Endothelial cell of umbilical vein (primary cell): ENCODE results near the gene TAF11L13. TPM values are rescaled to one million over a fixed set of nuclear protein-coding genes. Genes with fewer than 3 reads are reported as not detected.
"Not testable (repeated sequence)": the region's sequence is repeated elsewhere in the genome, so short reads cannot be mapped to it uniquely, and the experiment has no call there.

ENCODE experiments used
- BruUV-seq: library from RNA; stranded (reverse); fragments of 400-500 nt; replicated peaks from 2 replicates; lab custom pipeline; 2021; lab: Mats Ljungman, UMichigan
- CTCF ChIA-PET: fragments of 300-600, 350-600 bp; sonication (Branson Sonifier 250); formaldehyde crosslinking; loops from one replicate; lab custom pipeline; 2021; ENCODE audit warnings: antibody characterized with exemption, inconsistent platforms; lab: Charles Lee
- POLR2A ChIA-PET: fragments of 300-600, 350-600 bp; sonication (Branson Sonifier 250); formaldehyde crosslinking; loops from one replicate; lab custom pipeline; 2021; ENCODE audit warnings: antibody characterized with exemption, inconsistent platforms; lab: Charles Lee
- DNase-seq: peaks from one replicate; pipeline ENCODE4 v3.0.0-alpha.2; 2011; ENCODE audit warnings: low read depth, low spot score
- FAIRE-seq: peaks from 2 replicates; lab custom pipeline; 2011; peaks lifted over from hg19 to GRCh38; lab: Jason Lieb, UNC
- H2AFZ ChIP-seq: 2 replicates; pipeline ENCODE4 v1.6.0; 2012; ENCODE audit warnings: low read depth, low read length, control low read depth, inconsistent platforms
- H3K27ac ChIP-seq: 2 replicates; pipeline ENCODE4 v1.5.1; 2011; ENCODE audit warnings: low read depth, mild to moderate bottlenecking, control low read depth, low read length, moderate library complexity; ENCODE audit not compliant: insufficient read depth
- H3K27me3 ChIP-seq, 2 experiments: 2 replicates each; pipeline versions ENCODE4 v1.6.0 to v1.6.1; 2011; ENCODE audit warnings: low read length in 2 of 2, mixed read lengths in 1 of 2; ENCODE audit not compliant: control insufficient read depth in 2 of 2, insufficient read depth in 2 of 2
- H3K36me3 ChIP-seq, 2 experiments: 2 replicates in 1 of 2; 3 replicates in 1 of 2; pipeline ENCODE4 v1.5.1; 2011; ENCODE audit warnings: low read length in 2 of 2, mild to moderate bottlenecking in 1 of 2, moderate library complexity in 1 of 2; ENCODE audit not compliant: control insufficient read depth in 2 of 2, insufficient read depth in 2 of 2; ENCODE audit errors: extremely low read depth in 1 of 2
- H3K4me1 ChIP-seq: 3 replicates; pipeline ENCODE4 v1.5.1; 2011; ENCODE audit warnings: mild to moderate bottlenecking, low read length; ENCODE audit not compliant: control insufficient read depth, insufficient read depth; ENCODE audit errors: extremely low read depth
- H3K4me2 ChIP-seq: 2 replicates; pipeline ENCODE4 v1.6.1; 2011; ENCODE audit warnings: low read length, control low read depth, mixed read lengths; ENCODE audit not compliant: insufficient read depth
- H3K4me3 ChIP-seq, 3 experiments: fragments of 200-600 bp in 1 of 3; sonication (generic), shearing (Covaris generic) in 1 of 3; replicated peaks in 1 of 3; 2 replicates each; pipeline ENCODE4 v1.5.1; 2011 to 2016; ENCODE audit warnings: control low read depth in 3 of 3, low read length in 3 of 3, mild to moderate bottlenecking in 2 of 3, inconsistent platforms in 1 of 3, low read depth in 1 of 3, moderate library complexity in 1 of 3; ENCODE audit not compliant: insufficient read depth in 1 of 3
- H3K79me2 ChIP-seq: 2 replicates; pipeline ENCODE4 v1.6.0; 2012; ENCODE audit warnings: low read length, inconsistent platforms; ENCODE audit not compliant: control insufficient read depth, insufficient read depth
- H3K9ac ChIP-seq: replicated peaks from 2 replicates; pipeline ENCODE3; 2011; ENCODE audit warnings: low read length, control low read depth; ENCODE audit not compliant: insufficient read depth; ENCODE audit errors: extremely low read depth
- H3K9me1 ChIP-seq: replicated peaks from 3 replicates; pipeline ENCODE4 v1.6.0; 2011; ENCODE audit warnings: mild to moderate bottlenecking, low read length; ENCODE audit not compliant: control insufficient read depth, insufficient read depth; ENCODE audit errors: extremely low read depth
- H3K9me3 ChIP-seq: replicated peaks from 2 replicates; pipeline ENCODE4 v1.5.1; 2012; ENCODE audit warnings: low read length, inconsistent platforms; ENCODE audit not compliant: control insufficient read depth, insufficient read depth
- H4K20me1 ChIP-seq: replicated peaks from 2 replicates; pipeline ENCODE3; 2011; ENCODE audit warnings: mild to moderate bottlenecking, low read length; ENCODE audit not compliant: control insufficient read depth, insufficient read depth; ENCODE audit errors: extremely low read depth
- JUN ChIP-seq: IDR thresholded peaks from 2 replicates; pipeline ENCODE4 v1.6.1; 2011; ENCODE audit warnings: borderline replicate concordance, low read depth; ENCODE audit not compliant: insufficient read length, insufficient read depth
- dilution Hi-C: fragments of 300-500 bp; cut with MboI; formaldehyde crosslinking; loops from one replicate; pipeline ENCODE4 v1.15.0; 2019; ENCODE audit warnings: low sequenced_read_pairs; ENCODE audit not compliant: extremely low pct_ligation_motif_present
- intact Hi-C: fragments of 100-400 bp; cut with micrococcal nuclease; formaldehyde crosslinking; loops from one replicate; pipeline ENCODE4 v1.10.0; 2022
- polyA plus RNA-seq, 4 experiments: library from polyadenylated mRNA; depleted of rRNA in 3 of 4; stranded (reverse) in 3 of 4; unstranded in 1 of 4; fragments of >200 nt; gene quantifications; 2 replicates each; pipeline versions ENCODE4 v1.2.1 to v1.2.3, GENCODE V29; 2011 to 2012; ENCODE audit warnings: missing spikeins in 1 of 4
- total RNA-seq: library from RNA; stranded (reverse); gene quantifications from 2 replicates; pipeline ENCODE4 v1.2.3, GENCODE V29; 2021

Gene TAF11L13
- total and polyA plus RNA-seq, 2 donors (not counting 3 experiments of a cell fraction or from before 2014, with no cell fraction given) = not detected

- intact Hi-C loops = no loop called here
Measured at GRCh38 chr5:17634160-17634559, 2.3 kb downstream of the TAF11L13 start, which contains the start of gene TAF11L14. TSS of gene TAF11L14 (plus strand) at chr5:17634460.

DNA sequence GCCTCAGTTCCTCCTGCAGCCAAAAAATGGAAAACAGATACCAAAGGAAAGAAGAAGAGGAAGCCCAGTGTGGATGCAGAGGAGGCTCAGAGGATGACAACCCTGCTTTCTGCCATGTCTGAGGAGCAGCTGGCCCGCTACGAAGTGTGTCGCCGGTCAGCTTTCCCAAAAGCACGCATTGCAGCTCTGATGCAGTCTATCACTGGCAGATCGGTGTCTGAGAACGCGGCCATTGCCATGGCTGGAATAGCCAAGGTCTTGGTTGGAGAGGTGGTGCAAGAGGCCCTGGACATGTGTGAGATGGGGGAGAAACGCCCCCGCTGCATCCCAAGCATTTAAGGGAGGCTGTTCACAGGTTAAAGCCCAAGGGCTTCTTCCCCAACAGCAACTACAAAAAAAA is 17.3 kb downstream of the TAF11L13 start:
- FAIRE-seq, dilution Hi-C loops, H3K4me1 ChIP-seq, H3K9me1 ChIP-seq, CTCF ChIA-PET, BruUV-seq, H3K36me3 ChIP-seq, H3K4me3 ChIP-seq, H3K27me3 ChIP-seq, H3K9me3 ChIP-seq, POLR2A ChIA-PET, H3K79me2 ChIP-seq, DNase-seq, H3K9ac ChIP-seq, H2AFZ ChIP-seq, H4K20me1 ChIP-seq, H3K27ac ChIP-seq, H3K4me2 ChIP-seq, intact Hi-C loops: not testable (repeated sequence)

More at GRCh38 chr5:17634160-17634559, 2.3 kb downstream of the TAF11L13 start, which contains the start of gene TAF11L14:
- Histone ChIP-seq H3K9me1 (no peaks in the 10 kb centered on the region), H3K27ac (no peak within 1 kb of the TSS), H3K36me3 (no peaks in the 10 kb centered on the region), H3K27me3 (no peaks in the 10 kb centered on the region), H3K4me1 (no peaks in the 10 kb centered on the region), H3K9ac (no peak within 1 kb of the TSS), H3K4me2 (no peak within 1 kb of the TSS), H3K79me2 (no peaks in the 10 kb centered on the region), H2AFZ (no peak within 1 kb of the TSS), H4K20me1 (no peaks in the 10 kb centered on the region), H3K4me3 (no peak within 1 kb of the TSS), H3K9me3 (no peaks in the 10 kb centered on the region)
- TF ChIP-seq JUN = no peak
- ChIA-PET CTCF (no interaction called here), POLR2A (no interaction called here)
- dilution Hi-C loops = no loop called here
- no peak for FAIRE-seq
- no peak for DNase-seq
- no TSS peak for BruUV-seq

- H3K79me2 ChIP-seq, intact Hi-C loops, DNase-seq, FAIRE-seq, H3K27ac ChIP-seq, dilution Hi-C loops, H3K4me2 ChIP-seq, H2AFZ ChIP-seq, CTCF ChIA-PET, POLR2A ChIA-PET, BruUV-seq, H3K36me3 ChIP-seq, H3K9me1 ChIP-seq, H4K20me1 ChIP-seq, H3K27me3 ChIP-seq, H3K4me1 ChIP-seq, H3K9ac ChIP-seq, H3K9me3 ChIP-seq, H3K4me3 ChIP-seq: not testable (repeated sequence)
Measured at GRCh38 chr5:17655201-17655759, 23.4 kb downstream of the TAF11L13 start.
